Sigmoid colon (tissue), 4 donors: ENCODE results near the gene COG7.

Experiments
- EP300 ChIP-seq, 4 donors: sonication (generic); formaldehyde crosslinking; IDR thresholded peaks; one replicate each; pipeline ENCODE4 v1.6.1; 2017; ENCODE audit warnings: antibody characterized with exemption in 4 of 4
- POLR2A ChIP-seq, 2 donors: fragments of 450-650 bp; IDR thresholded peaks; one replicate each; pipeline ENCODE4 v1.6.1; 2016; ENCODE audit warnings: antibody characterized with exemption in 2 of 2, mild to moderate bottlenecking in 2 of 2, moderate library complexity in 2 of 2
- TF ChIP-seq, protein P1 (sequence below), 4 experiments: fragments of 450-650 bp in 3 of 4; fragments of 200-600 bp in 1 of 4; IDR thresholded peaks; one replicate each; pipeline ENCODE4 v1.5.1; 2016 to 2019; ENCODE audit warnings: antibody characterized with exemption in 4 of 4, mild to moderate bottlenecking in 3 of 4, moderate library complexity in 2 of 4

DNA sequence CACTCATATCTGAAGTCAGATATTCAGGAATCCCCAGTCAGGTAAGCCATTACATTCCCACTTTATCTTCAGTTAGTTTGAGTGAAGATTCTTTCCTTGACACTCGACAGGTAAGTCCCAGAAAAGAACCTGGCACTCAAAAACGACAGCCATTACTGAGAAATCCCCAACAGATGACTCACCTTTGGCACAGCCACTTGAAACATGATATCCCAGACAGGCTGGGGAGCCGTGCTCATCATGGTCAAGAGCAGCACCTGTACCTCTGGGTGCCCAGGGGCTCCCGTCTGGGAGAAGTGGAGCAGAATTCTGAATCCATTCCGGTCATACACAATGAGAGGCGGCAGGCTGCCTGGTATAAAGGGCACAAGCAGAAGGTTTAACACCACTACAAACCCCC lies 16.8 kb upstream of the COG7 start:
- TF ChIP-seq, protein P1, sequence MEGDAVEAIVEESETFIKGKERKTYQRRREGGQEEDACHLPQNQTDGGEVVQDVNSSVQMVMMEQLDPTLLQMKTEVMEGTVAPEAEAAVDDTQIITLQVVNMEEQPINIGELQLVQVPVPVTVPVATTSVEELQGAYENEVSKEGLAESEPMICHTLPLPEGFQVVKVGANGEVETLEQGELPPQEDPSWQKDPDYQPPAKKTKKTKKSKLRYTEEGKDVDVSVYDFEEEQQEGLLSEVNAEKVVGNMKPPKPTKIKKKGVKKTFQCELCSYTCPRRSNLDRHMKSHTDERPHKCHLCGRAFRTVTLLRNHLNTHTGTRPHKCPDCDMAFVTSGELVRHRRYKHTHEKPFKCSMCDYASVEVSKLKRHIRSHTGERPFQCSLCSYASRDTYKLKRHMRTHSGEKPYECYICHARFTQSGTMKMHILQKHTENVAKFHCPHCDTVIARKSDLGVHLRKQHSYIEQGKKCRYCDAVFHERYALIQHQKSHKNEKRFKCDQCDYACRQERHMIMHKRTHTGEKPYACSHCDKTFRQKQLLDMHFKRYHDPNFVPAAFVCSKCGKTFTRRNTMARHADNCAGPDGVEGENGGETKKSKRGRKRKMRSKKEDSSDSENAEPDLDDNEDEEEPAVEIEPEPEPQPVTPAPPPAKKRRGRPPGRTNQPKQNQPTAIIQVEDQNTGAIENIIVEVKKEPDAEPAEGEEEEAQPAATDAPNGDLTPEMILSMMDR (IDR thresholded peaks at IDR 0.05): no peak
- TF ChIP-seq EP300 (IDR thresholded peaks at IDR 0.05) (no peak), POLR2A (IDR thresholded peaks at IDR 0.05) (no peak)
